ENCODE measurements around the gene CHD5.

Gene CHD5

DNA sequence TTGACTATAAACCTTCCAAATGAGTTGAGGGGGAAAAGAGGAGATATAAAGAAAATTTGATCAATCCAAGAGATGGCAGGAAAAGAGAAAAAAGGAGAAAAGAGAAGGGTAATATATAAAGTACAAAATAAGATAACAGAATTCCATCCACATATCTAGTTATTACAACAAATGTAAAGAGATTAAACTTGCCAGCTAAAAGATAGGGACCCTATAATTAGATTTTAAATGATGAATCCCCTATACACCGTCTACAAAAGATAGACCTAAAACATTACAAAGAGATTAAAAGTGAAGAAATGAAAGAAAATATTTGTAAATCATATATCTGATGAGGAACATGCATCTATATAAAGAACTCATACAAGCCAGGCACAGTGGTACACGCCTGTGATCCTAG lies 63.1 kb downstream of the CHD5 start:
- in situ Hi-C loops (cut with MboI; ENCODE audit: low sequenced_read_pairs), result no loop called here

DNA sequence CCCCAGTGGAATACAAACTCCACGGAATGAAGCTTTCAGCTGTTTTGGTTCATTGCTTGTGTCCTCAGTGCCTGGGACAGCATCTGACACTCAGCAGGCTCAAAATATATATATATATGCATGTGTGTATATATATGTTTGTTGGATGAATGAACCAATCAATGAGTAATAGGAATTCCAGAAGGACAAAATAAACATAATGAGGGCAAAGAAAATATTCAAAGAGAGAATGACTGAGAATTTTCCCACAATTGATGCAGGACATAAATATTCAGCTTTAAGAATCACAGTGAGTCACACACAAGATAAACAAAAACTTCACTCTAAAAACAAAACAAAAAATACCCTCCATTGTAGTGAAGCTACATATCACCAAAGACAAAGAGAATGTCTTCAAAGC lies 64.0 kb downstream of the CHD5 start:
- in situ Hi-C loops (cut with MboI; ENCODE audit: low sequenced_read_pairs), result no loop called here

DNA sequence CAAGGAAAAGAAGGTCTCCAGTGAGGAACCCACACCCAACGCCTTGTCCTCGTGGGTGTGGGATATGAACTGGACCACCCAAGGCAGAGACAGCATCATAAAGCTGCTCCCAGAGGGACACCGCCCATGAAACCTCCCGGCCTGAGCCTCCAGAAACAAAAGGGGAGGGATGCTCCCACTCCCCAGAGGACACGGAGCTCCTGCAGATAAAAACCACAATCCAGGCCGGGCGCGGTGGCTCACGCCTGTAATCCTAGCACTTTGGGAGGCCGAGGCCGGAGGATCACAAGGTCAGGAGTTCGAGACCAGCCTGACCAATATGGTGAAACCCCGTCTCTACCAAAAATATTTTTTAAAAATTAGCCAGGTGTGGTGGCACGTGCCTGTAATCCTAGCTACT lies 66.4 kb downstream of the CHD5 start:
- in situ Hi-C loops (cut with MboI; ENCODE audit: low sequenced_read_pairs), result no loop called here

DNA sequence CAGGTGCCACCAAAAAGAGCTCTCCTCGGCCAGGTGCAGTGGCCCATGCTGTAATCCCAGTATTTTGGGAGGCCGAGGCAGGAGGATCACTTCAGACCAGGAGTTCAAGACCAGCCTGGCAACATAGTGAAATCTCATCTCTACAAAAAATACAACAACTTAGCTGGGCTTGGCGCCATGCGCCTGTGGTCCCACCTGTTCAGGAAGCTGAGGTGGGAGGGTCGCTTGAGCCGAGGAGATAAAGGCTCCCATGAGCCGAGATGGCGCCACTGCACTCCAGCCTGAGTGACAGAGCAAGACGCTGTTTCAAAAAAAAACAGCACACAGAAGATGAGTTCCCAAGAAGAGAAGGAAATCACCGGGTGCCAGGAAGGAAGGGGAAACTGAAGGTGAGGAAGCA lies 67.0 kb downstream of the CHD5 start:
- in situ Hi-C loops (cut with MboI; ENCODE audit: low sequenced_read_pairs), result no loop called here

DNA sequence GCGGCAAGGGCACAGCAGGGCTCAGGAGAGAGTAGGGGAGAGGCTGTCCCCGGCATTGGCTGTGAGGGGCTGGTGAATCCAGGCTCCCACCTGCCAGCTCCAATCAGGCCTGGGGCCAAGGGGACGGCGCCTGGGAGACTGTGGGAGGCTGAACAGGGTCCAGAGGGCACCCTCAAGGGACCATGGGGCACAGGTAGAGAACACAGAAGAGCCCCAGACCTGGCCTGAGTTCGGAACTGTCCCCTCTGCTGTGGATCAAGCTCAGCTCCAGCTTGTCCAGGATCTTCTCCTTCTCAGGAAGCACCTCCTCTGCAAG lies 67.5 kb downstream of the CHD5 start:
- in situ Hi-C loops (cut with MboI; ENCODE audit: low sequenced_read_pairs), result no loop called here

DNA sequence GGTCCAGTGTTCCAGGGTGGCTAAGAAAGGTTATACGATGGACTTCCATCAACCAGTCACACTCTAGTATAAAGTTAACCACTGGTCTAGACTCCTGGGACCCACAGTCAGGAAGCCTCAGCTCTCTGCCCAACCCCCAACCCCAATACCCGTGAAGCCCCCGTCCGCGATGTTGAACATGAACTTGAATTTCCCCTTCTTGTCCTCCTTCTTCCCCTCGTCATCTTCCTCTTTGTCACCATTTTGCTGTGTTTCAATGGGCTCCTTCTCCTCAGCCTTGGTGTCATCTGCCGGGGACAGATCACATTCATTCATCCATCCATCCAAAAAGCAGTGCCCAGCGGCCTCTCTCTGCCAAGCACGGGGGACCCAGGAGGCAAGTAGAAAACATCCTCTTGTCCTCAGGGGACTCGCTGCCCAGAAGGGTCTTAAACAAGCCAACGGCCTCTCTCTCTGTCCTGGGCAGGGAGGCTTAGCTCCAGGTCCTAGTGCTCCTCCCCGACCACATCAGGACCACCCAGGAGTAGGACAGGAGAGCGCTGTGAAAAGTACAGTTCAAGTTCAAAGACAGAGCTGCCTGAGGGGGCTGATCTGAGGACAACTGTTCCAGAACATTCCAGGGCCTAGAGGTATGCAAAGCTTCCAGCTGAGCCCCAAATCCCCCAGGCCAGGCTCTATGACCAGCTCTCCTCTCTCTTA lies 68.0 kb downstream of the CHD5 start:
- in situ Hi-C loops (cut with MboI; ENCODE audit: low sequenced_read_pairs), result no loop called here

DNA sequence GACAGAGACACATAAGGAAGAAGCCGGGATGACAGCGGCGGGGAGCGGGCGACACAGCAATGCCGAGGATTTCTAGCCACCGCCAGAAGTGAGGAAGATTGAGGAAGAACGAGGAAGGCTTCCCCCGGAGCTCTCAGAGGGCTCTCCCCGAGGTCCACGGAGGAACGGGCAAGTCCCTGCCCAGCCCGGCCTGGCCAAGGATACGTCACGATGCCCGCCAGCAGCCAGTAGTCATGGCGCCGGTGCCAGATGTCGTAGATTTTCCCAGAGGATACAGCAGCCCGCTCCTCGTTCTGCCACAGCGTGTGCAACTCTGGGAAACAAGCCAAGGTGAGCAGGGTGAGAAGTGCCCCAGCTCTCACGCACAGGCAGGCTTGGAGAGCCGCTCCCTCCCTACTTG lies 68.5 kb downstream of the CHD5 start:
- in situ Hi-C loops (cut with MboI; ENCODE audit: low sequenced_read_pairs), result no loop called here

DNA sequence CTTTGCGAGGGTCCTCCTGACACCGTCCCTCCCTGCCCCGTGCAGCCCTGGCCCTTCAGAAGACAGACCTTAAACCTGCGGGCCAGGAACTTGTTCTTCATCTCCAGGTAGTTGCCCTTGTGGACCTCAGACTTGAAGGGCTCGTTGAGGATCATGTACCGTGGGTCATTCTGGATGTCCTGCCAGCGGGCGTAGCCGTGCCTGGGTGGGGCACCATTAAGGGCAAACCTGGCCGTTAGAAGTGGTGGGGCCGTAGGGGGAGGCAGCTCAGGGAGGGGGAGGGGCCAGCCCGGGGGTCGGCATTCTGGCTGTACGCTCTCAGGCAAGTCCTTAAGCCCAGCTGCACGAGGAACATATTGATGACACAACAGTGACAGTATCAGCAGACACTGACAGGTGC lies 69.8 kb downstream of the CHD5 start:
- in situ Hi-C loops (cut with MboI; ENCODE audit: low sequenced_read_pairs), result no loop called here

DNA sequence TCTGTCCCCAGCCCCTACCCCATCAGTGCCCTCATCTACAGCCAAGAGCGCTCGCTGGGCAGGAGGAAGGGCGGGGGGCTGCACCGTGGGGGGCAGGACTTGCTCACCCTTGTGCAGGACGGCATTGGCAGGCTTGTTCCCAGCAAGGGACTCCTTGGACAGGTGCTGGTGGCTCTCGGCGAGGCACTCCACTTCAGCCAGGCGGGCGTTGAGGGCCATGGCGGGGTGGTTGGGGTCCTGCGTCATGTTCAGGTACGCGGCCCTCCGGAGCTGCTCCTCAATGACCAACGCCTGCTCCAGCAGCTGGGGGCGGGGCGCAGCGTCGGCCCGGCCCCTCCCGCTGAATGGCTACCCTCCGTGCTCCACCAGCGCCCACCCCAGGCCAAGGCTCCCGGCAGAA lies 70.4 kb downstream of the CHD5 start:
- in situ Hi-C loops (cut with MboI; ENCODE audit: low sequenced_read_pairs), result no loop called here

DNA sequence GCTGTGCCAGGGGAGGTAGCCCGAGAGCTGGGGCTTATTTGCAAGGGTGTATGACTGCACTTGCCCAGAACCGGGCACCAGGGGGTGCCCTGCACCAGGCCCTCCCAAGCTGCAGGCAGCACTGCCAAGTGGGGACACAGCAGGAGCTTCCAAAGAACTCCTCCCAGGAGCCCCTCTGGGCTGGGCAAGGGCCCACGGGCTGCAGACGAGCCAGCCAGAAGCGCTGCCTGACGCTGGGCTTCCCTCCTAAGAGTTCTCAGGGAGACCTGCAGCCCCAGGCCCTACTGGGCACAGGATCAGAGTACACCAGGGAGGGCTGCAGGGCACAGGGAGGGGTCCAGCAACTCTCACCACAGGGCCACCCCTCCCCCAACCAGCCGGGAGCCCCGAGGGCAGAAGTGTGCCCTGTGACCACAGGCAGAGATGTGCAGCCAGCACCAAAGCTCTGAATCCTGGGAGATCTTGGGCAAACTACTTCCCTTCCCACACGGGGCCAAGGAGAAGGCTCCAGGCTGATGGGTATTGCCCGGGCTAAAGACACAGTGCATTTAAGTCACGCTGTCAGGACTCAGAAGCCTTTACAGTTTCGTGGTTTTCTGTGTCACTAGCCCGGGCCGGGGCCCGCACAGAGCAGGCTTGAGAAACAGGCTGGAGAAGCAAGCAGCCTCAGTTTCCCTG lies 71.0 kb downstream of the CHD5 start:
- in situ Hi-C loops (cut with MboI; ENCODE audit: low sequenced_read_pairs), result no loop called here

DNA sequence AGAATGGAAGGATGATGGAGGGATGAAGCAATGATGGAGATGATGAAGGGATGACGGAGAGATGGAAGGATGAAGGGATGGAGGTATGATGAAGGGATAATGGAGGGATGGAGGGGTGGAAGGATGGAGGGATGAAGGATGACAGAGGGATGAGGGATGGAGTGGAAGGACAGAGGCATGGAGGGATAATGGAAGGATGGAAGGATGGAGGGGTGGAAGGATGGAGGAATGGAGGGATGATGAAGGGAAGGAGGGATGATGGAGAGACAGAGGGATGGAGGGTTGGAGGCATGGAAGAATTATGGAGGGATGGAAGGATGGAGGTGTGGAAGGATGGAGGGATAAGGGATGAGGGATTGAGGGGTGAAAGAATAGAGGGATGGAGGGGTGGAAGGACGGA lies 71.6 kb downstream of the CHD5 start:
- in situ Hi-C loops (cut with MboI; ENCODE audit: low sequenced_read_pairs), result no loop called here

DNA sequence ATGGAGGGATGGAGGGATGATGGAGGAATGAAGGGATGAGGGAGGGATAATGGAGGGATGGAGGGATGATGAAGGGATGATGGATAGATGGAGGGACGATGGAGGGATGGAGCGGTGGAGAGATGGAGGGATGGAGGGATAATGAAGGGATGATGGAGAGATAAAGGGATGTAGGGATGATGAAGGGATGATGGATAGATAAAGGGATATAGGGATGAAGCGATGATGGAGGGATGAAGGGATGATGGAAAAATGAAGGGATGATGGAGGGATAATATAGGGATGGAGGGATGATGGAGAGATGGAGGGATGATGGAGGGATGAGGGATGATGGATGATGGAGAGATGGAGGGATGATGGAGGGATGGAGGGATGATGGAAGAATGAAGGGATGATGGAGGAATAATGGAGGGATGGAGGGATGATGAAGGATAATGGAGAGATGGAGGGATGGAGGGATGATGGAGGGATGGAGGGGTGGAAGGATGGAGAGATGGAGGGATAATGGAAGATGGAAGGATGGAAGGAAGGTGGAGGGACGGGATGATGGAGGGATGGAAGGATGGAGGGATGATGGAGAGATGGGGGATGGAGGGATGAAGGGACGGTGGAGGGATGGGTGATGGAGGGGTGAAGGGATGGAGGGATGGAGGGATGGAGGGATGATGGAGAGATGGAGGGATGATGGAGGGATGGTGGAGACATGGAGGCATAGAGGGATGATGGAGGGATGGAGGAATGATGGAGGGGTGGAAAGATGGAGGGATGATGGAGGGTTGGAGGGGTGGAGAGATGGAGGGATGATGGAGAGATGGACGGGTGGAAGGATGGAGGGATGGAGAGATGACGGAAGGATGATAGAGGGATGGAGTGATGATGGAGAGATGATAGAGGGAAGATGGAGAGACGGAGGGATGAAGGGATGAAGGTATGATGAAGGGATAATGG lies 72.4 kb downstream of the CHD5 start:
- in situ Hi-C loops (cut with MboI; ENCODE audit: low sequenced_read_pairs), result no loop called here

DNA sequence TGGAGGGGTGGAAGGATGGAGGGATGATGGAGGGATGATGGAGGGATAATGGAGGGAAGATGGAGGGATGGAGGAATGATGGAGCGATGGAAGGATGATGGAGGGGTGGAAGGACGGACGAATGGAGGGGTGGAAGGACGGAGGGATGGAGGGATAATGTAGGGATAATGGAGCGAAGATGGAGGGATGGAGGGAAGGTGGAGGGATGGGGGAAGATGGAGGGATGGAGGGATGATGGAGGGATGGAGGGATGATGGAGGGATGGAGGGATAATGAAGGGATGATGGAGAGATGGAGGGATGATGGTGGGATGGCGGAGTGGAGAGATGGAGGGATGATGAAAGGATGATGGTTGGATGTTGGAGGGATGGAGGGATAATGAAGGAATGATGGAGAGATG lies 73.1 kb downstream of the CHD5 start:
- in situ Hi-C loops (cut with MboI; ENCODE audit: low sequenced_read_pairs), result no loop called here

DNA sequence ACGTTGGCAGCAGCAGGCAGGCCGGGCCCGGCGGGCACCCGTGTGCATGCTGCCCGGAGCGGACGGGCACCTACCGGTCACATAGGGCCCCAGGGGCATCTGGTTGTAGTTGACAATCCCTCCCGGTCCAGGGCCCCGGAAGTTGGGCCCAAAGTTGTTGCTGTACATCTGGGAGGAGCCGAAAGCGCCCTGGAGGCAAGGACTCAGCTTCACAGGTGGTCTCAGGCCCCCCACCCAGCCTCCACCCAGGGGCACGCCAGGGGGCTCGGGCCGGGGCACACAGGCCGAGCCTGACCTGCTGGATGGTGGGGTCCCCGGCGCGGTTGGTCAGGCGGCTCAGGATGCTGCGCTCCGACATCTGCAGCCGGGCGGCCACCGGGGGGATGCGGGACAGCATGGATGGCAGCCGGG lies 73.8 kb downstream of the CHD5 start:
- in situ Hi-C loops (cut with MboI; ENCODE audit: low sequenced_read_pairs), result no loop called here

DNA sequence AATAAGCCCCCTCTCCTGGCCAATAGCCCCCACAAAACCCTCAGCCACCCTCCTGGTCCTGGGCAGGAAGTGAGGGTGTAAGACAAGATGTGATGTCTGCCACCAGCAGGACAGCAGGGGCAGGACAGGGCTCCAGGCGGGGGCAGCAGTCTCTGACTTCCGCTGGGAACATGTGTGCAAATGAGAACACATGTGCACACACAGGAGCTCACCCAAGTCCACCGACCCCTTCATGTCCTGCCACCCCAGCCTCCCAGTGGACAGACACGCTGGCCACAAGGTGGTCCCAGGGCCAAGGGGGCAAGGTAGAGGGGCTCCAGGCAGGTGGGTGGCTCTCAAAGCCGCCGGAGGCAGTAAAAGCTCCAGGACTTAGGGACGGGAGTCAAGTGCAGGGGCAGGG lies 74.4 kb downstream of the CHD5 start:
- in situ Hi-C loops (cut with MboI; ENCODE audit: low sequenced_read_pairs), result no loop called here

DNA sequence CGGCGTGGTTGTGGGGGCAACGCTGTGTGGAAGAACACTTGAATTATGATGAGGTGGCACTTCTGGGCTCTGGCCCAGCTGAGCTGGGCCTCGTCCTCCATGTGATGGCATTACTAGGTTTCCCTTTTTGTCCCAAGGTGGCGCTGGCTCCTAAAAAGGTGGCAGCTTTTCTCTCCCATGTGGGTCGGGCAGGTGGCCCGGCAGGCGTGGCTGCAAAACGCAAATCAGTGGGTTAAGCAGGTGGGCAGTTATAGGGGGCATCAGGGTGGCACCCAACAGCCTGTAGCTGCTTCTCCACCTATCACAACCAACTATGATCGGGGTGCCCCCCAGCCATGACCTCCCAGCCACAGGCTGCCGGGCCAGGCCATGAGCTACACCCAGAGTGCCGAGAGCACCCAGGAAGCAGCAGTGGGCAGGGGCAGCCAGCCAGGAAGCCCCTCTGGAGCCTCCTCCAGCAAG lies 74.9 kb downstream of the CHD5 start:
- in situ Hi-C loops (cut with MboI; ENCODE audit: low sequenced_read_pairs), result no loop called here

DNA sequence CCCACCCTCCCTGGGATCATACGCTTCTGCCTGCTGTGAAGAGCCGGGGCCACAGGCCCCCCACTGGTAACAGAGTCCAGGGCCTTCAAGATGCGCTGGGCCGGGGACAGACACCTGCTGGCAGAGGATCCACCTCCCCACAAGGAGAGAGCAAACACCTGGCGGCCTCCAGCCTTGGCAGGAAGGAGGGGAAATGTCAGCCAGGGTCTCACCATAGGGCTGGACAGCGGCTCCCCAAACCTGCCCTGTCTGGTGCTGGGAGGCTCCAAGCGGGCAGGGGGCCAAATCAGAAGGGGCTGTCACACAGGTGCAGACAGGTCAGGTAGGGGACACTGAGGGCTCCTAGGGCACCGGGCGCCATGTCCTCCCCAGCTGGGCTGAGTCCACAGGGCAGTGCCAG lies 75.5 kb downstream of the CHD5 start:
- in situ Hi-C loops (cut with MboI; ENCODE audit: low sequenced_read_pairs), result no loop called here

DNA sequence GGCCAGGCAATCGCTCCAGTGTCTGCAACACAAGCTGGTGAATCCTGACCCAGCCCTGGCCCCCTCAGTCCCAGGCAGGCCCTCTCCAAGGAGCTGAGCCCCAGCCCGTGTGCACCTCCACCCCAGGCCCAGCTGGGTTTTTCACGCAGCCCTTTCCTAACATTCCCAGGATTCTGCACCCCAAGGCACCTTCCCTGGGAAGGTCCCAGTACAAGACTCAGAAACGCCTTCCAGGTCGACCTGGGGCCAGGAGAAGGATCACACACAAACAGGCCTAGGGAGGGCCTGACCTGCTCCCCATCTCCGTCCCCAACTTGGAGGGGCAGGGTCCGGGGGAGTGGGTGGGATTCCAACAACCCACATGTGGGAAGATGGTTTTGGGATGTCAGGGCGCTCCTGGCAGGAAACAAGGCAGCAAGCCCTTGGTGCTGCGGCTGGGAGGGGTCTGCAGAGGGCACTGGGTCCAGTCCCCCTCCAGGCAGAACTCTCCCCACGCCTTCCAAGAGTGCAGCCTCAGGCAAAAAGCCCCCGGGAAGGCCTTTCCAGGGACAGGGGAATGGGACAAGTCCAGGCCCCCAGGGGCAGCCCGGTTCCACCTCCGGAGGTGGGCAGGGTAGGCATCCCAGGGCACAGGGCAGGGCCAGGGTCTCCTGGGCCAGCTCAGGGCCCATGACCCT lies 76.1 kb downstream of the CHD5 start:
- in situ Hi-C loops (cut with MboI; ENCODE audit: low sequenced_read_pairs), result no loop called here

DNA sequence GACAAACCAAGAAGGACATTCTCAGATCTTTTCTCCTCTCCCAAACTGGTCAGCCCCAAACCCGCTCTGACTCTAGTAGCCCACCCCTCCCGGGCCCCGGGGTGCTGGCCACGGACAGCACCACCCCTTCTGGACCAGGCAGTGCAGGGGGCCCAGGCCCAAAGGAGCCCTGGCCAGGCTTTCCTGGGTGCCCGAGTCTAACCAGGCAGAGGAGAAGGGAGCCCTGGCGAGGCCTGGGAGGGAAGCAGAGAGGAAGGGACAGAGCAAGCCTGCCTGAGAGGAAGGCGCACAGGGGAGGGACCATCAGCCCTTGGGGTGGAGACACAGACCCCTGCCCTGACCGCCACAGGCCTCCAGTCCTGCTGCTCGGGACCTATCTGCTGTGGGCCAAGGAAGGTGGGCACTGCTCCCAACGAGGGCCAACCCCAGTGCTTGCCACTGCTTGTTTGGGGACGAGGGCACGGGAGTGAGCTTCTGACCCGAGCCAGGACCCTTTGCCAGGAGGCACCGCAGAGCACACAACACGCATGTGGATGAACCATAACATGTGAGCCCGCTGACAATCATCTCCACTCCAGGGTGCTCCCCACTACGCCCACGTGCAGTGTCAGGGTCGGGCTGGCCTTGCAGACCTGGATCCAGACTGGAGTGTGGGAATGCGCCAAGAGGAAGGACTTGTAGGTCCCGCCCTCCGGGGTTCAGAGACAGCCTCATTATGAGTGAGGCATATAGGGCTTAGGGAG lies 76.8 kb downstream of the CHD5 start:
- in situ Hi-C loops (cut with MboI; ENCODE audit: low sequenced_read_pairs), result no loop called here

DNA sequence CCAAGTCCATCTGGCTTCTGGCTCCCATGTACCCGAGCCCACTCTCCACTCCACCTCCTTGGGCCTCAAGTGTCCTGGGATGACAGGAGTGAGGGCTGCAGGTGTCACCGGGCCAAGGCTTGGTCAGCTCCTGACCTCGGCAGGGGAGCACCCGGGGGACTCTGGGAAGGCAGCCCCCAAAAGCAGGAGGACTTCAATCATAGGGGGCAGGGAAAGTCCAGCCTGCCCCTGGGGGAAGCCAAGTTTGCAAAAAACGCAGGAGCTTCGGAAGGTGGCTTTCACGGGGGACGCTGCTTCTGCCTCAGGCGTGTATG lies 77.6 kb downstream of the CHD5 start:
- in situ Hi-C loops (cut with MboI; ENCODE audit: low sequenced_read_pairs), result no loop called here

Data from HL-60/S4 treated with phorbol 12-myristate 13-acetate at 8.2 ng/mL for 4 days and 3 days (cell line).